Epithelial cell of esophagus (primary cell): ENCODE data around the gene LRFN2.

Experiments used
- DNase-seq: peaks from one replicate; pipeline ENCODE4 v3.0.0; 2010; ENCODE audit warnings: low read depth
- H3K4me3 ChIP-seq: 2 replicates; pipeline ENCODE4 v1.5.1; 2011; ENCODE audit warnings: mild to moderate bottlenecking, low read length, control low read depth
- CTCF ChIP-seq: IDR thresholded peaks from 2 replicates; pipeline ENCODE4 v1.5.1; 2011; ENCODE audit warnings: low read depth, mild to moderate bottlenecking, low read length, control low read depth, inconsistent platforms; ENCODE audit not compliant: insufficient read depth; ENCODE audit errors: missing control alignments

LRFN2 gene

GRCh38 chr6:40349901-40350746 is 237.0 kb downstream of the LRFN2 start:
- DNase-seq = no peak
- H3K4me3 ChIP-seq = no peak overlapping the region
- no peak for TF ChIP-seq CTCF

GRCh38 chr6:40349123-40349900 is 237.9 kb downstream of the LRFN2 start:
- no peak for DNase-seq
- TF ChIP-seq CTCF = no peak
- no peak overlapping the region for H3K4me3 ChIP-seq

GRCh38 chr6:40348591-40348990 is 238.6 kb downstream of the LRFN2 start:
- H3K4me3 ChIP-seq = no peak overlapping the region
- no peak for DNase-seq
- no peak for TF ChIP-seq CTCF

- no peak for TF ChIP-seq CTCF
- DNase-seq = no peak
- no peak overlapping the region for H3K4me3 ChIP-seq
These were observed 239.6 kb downstream of the LRFN2 start for GRCh38 chr6:40347571-40348011.

- no peak for TF ChIP-seq CTCF
- DNase-seq = no peak
These were observed 240.9 kb downstream of the LRFN2 start for GRCh38 chr6:40346246-40346645.

GRCh38 chr6:40344566-40345167 is 242.5 kb downstream of the LRFN2 start:
- no peak overlapping the region for H3K4me3 ChIP-seq
- DNase-seq = no peak
- no peak for TF ChIP-seq CTCF

More at GRCh38 chr6:40346246-40346645, 240.9 kb downstream of the LRFN2 start:
- H3K4me3 ChIP-seq = no peak overlapping the region
